GM23248 (cell line): Measurements from ENCODE around the gene ACVRL1. TPM values are rescaled to one million over a fixed set of nuclear protein-coding genes. Genes with fewer than 3 reads are reported as not detected.

Experiments used
- DNase-seq: peaks from one replicate; pipeline ENCODE4 v3.0.0-alpha.2; 2015
- H2AFZ ChIP-seq: fragments of 200-600 bp; sonication (generic); 2 replicates; pipeline ENCODE4 v1.6.1; 2016; ENCODE audit warnings: antibody characterized with exemption
- H3F3A ChIP-seq: fragments of 200-600 bp; sonication (generic); 2 replicates; pipeline ENCODE4 v1.6.1; 2016; ENCODE audit warnings: mild to moderate bottlenecking, antibody characterized with exemption, mixed run types; ENCODE audit not compliant: insufficient read depth
- H3K27ac ChIP-seq: fragments of 200-600 bp; sonication (generic); 2 replicates; pipeline ENCODE4 v1.5.1; 2016; ENCODE audit warnings: mild to moderate bottlenecking
- H3K27me3 ChIP-seq: fragments of 200-600 bp; sonication (generic); replicated peaks from 2 replicates; pipeline ENCODE4 v1.6.1; 2016; ENCODE audit warnings: mild to moderate bottlenecking; ENCODE audit not compliant: insufficient read depth
- H3K36me3 ChIP-seq: fragments of 200-600 bp; sonication (generic); 2 replicates; pipeline ENCODE4 v1.6.1; 2016; ENCODE audit warnings: low read depth, mild to moderate bottlenecking
- H3K4me1 ChIP-seq: fragments of 200-600 bp; sonication (generic); 2 replicates; pipeline ENCODE4 v1.6.1; 2016; ENCODE audit warnings: mild to moderate bottlenecking; ENCODE audit not compliant: insufficient read depth
- H3K4me2 ChIP-seq: fragments of 200-600 bp; sonication (generic); one replicate; pipeline ENCODE4 v1.6.1; 2016; ENCODE audit warnings: mild to moderate bottlenecking; ENCODE audit not compliant: unreplicated experiment
- H3K4me3 ChIP-seq: fragments of 200-600 bp; sonication (generic); 2 replicates; pipeline ENCODE4 v1.5.1; 2016; ENCODE audit warnings: mild to moderate bottlenecking
- H3K79me2 ChIP-seq: fragments of 200-600 bp; sonication (generic); 2 replicates; pipeline ENCODE4 v1.6.1; 2016; ENCODE audit warnings: mild to moderate bottlenecking; ENCODE audit not compliant: insufficient read depth
- H3K9ac ChIP-seq: fragments of 200-600 bp; sonication (generic); 2 replicates; pipeline ENCODE4 v1.6.1; 2016; ENCODE audit warnings: mild to moderate bottlenecking
- H3K9me2 ChIP-seq: fragments of 200-600 bp; sonication (generic); 2 replicates; pipeline ENCODE4 v1.6.1; 2016; ENCODE audit warnings: mixed run types, mild to moderate bottlenecking, moderate library complexity; ENCODE audit not compliant: insufficient read depth
- H3K9me3 ChIP-seq: fragments of 200-600 bp; sonication (generic); one replicate; pipeline ENCODE4 v1.6.1; 2017; ENCODE audit warnings: low read depth
- H4K20me1 ChIP-seq: fragments of 200-600 bp; sonication (generic); 2 replicates; pipeline ENCODE4 v1.6.0; 2016; ENCODE audit not compliant: insufficient read depth
- EZH2 ChIP-seq: fragments of 200-600 bp; sonication (generic); IDR thresholded peaks from 2 replicates; pipeline ENCODE4 v1.6.1; 2018; ENCODE audit warnings: antibody characterized with exemption, mild to moderate bottlenecking; ENCODE audit not compliant: insufficient read depth, poor library complexity, severe bottlenecking
- EZH2phosphoT487 ChIP-seq: fragments of 200-600 bp; sonication (generic); IDR thresholded peaks from 2 replicates; pipeline ENCODE4 v1.6.1; 2018; ENCODE audit warnings: antibody characterized with exemption, moderate library complexity, mild to moderate bottlenecking, low read depth; ENCODE audit not compliant: insufficient read depth
- WGBS, 2 experiments: methylation state at CpG; one replicate each; pipeline ENCODE4 v1.1.6; 2015 to 2017; ENCODE audit warnings: low lambda C conversion rate in 2 of 2, low coverage in 1 of 2; ENCODE audit errors: missing lambda C conversion rate in 2 of 2; 5-methylcytosine and 5-hydroxymethylcytosine counted together
- in situ Hi-C: fragments of 300-500 bp; cut with MboI; formaldehyde crosslinking; loops from 2 replicates; pipeline ENCODE4 v1.15.0; 2020
- polyA plus RNA-seq: library from polyadenylated mRNA; unstranded; fragments of >200 nt; fragmentation: Nextera tagmentation; extraction: Ambion mirVana; gene quantifications from 2 replicates; pipeline ENCODE4 v1.2.1, GENCODE V29; 2016
- total RNA-seq: library from RNA; depleted of rRNA; stranded (reverse); fragments of >200 nt; shearing (Covaris generic); gene quantifications from 2 replicates; pipeline ENCODE4 v1.2.3, GENCODE V29; 2014

Gene ACVRL1
- total and polyA plus RNA-seq, 2 experiments from 2014 or later = 19.1 to 114 TPM

- H4K20me1 ChIP-seq = no peaks in the 10 kb centered on the region
- peaks cover 10% of the 10 kb centered on the region; the same call in 1 of the 2 replicates for H3F3A ChIP-seq
- H3K79me2 ChIP-seq = peaks cover 48% of the 10 kb centered on the region
- H3K27ac ChIP-seq = no peak overlapping the region
- H3K36me3 ChIP-seq = no peaks in the 10 kb centered on the region; the same call in 1 of the 2 replicates
- no peaks in the 10 kb centered on the region for H3K9me2 ChIP-seq
- H3K9me3 ChIP-seq = no peaks in the 10 kb centered on the region
- in situ Hi-C loops = no loop called here
- peaks cover 37% of the 10 kb centered on the region for H3K4me1 ChIP-seq
- TF ChIP-seq EZH2phosphoT487 (no peak), EZH2 (no peak)
- H3K9ac ChIP-seq = no peak overlapping the region
- H3K27me3 ChIP-seq = no peaks in the 10 kb centered on the region
- DNase-seq = no peak
- H3K4me3 ChIP-seq = no peak overlapping the region
- H3K4me2 ChIP-seq = peak overlapping the region; percentile 14
- no peak overlapping the region for H2AFZ ChIP-seq
- WGBS, 2 experiments = 71 to 76% methylated on average over 6 of the region's 6 CpGs
These were observed 4.0 kb downstream of the ACVRL1 start for GRCh38 chr12:51911307-51911706.

- Histone ChIP-seq H3K4me1 (peaks cover 33% of the 10 kb centered on the region), H3K79me2 (peaks cover 48% of the 10 kb centered on the region), H2AFZ (no peak overlapping the region), H3K9me3 (no peaks in the 10 kb centered on the region), H3K4me3 (no peak overlapping the region), H3K9ac (no peak overlapping the region), H3K27me3 (no peaks in the 10 kb centered on the region), H3K27ac (no peak overlapping the region), H4K20me1 (no peaks in the 10 kb centered on the region), H3K36me3 (no peaks in the 10 kb centered on the region; the same call in 1 of the 2 replicates), H3F3A (peaks cover 6% of the 10 kb centered on the region; the same call in 1 of the 2 replicates), H3K4me2 (no peak overlapping the region), H3K9me2 (no peaks in the 10 kb centered on the region)
- TF ChIP-seq EZH2phosphoT487 (no peak), EZH2 (no peak)
- 60 to 61% methylated on average over 8 of the region's 8 CpGs for WGBS, 2 experiments
- in situ Hi-C loops = no loop called here
- DNase-seq = no peak
These were observed 4.7 kb downstream of the ACVRL1 start for GRCh38 chr12:51911788-51912711.

- Histone ChIP-seq H3K4me3 (no peak overlapping the region), H3K4me1 (peaks cover 29% of the 10 kb centered on the region), H3K4me2 (no peak overlapping the region), H3K9ac (no peak overlapping the region), H3K36me3 (no peaks in the 10 kb centered on the region; the same call in 1 of the 2 replicates), H3K27me3 (no peaks in the 10 kb centered on the region), H4K20me1 (no peaks in the 10 kb centered on the region), H3K27ac (no peak overlapping the region), H3F3A (peaks cover 6% of the 10 kb centered on the region; the same call in 1 of the 2 replicates), H3K9me2 (no peaks in the 10 kb centered on the region), H2AFZ (no peak overlapping the region), H3K9me3 (no peaks in the 10 kb centered on the region), H3K79me2 (peaks cover 36% of the 10 kb centered on the region)
- TF ChIP-seq EZH2 = no peak
- no peak for DNase-seq
- in situ Hi-C loops = no loop called here
- 70% methylated on average over 28 to 30 of the region's 30 CpGs for WGBS, 2 experiments
These were observed 6.0 kb downstream of the ACVRL1 start for GRCh38 chr12:51913071-51914033.
